EL (cell line): ENCODE data around the gene ILK.

Experiments
- DNase-seq: peaks from one replicate; pipeline ENCODE4 v3.0.0-alpha.2; 2016

ILK gene

DNA sequence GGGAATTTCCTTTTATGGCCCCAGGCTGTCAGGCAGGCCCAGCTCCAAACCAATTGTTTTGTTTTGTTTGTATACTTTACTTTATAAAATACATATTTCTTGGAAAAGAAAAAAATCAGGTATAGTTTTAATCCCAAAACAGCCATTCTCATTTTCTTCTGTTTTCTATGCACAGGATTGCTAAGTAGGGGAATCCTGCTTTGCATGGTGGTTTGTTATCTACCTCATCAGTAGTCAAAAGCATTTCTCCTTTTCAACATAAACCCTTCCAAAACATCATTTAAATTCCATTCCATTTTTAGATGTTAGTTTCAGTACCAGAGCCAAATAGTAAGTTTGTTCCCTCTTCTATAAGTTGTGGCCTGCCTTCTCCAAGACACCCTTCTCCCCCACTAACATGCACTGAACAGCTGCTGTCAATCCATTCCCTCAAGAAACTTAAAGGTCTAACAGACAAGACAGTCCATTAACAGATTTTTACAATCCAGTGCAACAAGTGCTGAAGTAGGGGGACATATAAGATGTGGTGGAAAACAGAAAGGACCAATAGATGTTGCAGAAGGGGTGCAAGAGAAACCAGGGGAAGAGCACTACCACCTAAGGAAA, 3.7 kb downstream of the ILK start:
- no peak for DNase-seq

- no peak for DNase-seq
These were observed 4.4 kb downstream of the ILK start for GRCh38 chr11:6608011-6608410.

GRCh38 chr11:6608726-6609501, 5.3 kb downstream of the ILK start:
- no peak for DNase-seq

DNA sequence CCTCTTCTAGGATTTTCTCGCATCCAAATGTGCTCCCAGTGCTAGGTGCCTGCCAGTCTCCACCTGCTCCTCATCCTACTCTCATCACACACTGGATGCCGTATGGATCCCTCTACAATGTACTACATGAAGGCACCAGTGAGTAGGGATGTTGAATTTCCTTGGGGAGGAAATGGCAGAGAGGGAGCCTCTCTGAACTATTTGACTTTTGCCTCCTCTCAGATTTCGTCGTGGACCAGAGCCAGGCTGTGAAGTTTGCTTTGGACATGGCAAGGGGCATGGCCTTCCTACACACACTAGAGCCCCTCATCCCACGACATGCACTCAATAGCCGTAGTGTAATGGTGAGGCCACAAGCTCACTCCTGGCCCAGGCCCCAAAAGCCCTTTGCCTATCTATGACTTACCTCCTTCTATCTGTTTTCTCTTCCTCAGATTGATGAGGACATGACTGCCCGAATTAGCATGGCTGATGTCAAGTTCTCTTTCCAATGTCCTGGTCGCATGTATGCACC, 6.0 kb downstream of the ILK start:
- DNase-seq, result no peak

GRCh38 chr11:6610591-6610990, 7.0 kb downstream of the ILK start:
- no peak for DNase-seq

- peak; percentile 34 for DNase-seq
These were observed 7.8 kb downstream of the ILK start for GRCh38 chr11:6611092-6611962.

GRCh38 chr11:6611963-6612212, 8.3 kb downstream of the ILK start:
- DNase-seq, result no peak

- peak; percentile 97 for DNase-seq
These were observed 8.9 kb downstream of the ILK start, which contains the start of gene TAF10 for GRCh38 chr11:6612213-6613041. Gene TAF10, minus strand, starts transcription at chr11:6612216. Its CDS starts 27 bp downstream, at chr11:6612189.

DNA sequence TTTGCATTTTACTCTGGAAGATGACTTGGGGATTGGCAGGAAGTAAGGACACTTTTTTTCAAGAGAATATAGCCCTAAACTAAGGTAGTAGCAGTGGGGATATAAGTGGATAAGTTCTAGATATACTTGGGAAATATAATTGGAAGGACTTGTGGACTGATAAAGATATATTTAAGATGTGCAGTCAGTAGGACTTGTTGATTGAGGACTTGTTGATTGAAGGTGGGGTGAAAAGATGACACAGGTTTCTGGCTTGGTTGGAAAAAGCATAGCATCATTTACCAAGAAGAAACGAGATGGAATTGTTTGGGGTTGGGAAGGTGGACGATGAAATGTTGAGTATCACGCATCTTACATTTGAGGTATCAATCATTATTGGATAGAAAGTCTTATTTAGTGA, 9.9 kb downstream of the ILK start:
- DNase-seq, result no peak

- DNase-seq, result no peak
These were observed 10.9 kb downstream of the ILK start for GRCh38 chr11:6614446-6614845.

DNA sequence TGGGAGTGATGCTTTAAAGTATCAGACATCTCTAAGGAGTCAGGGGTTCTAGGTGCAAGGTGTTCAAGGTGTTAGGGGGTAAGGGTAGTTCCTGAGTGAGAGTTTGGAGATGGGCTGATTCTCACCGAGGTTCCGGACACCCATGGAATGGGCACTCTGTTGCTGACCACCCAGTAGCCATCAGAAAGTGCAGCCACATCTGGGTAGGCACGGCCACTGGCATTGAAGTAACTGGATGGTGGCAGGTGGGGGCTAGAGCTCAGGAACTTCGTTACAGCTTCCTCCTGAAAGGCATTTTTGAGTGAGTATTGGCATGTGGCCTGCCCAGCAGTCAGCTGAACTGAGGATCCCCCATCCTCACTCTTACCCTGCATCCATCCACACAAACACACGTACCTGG, 11.5 kb downstream of the ILK start:
- DNase-seq, result no peak

GRCh38 chr11:6615882-6616585, 12.5 kb downstream of the ILK start:
- DNase-seq, result peak; percentile 66

DNA sequence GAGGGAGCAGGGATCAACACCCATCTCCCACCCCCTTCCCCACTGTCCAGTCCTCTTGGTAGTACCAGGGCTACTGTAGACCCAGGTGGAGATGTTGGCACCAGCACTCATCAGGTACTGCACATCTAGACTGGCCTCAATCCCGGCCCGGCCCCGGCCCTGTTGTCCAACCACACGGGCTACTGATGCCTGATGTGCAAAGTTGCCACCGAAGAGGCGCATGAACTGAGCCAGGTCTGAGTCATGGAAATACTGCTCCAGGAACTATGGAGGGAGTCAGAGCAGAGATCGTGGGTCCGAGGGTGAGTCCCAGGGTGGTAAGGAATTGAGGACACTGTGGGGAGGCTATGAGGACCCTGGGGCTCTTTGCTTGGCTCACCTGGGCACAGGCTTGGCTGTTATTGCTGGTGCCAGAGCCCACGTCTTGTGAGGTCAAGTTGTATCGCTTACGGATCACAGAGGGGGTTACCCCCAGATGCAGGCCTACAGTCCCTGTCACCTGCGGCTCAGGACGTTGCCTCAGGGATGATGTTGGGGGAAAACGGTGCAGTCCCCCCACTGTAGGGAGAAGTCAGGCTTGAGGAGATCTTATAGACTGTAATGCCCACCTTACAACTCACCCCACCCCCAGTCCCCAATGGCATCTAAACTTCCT, 13.1 kb downstream of the ILK start:
- DNase-seq, result no peak

- DNase-seq, result peak; percentile 40
These were observed 13.8 kb downstream of the ILK start for GRCh38 chr11:6617315-6617781.

DNA sequence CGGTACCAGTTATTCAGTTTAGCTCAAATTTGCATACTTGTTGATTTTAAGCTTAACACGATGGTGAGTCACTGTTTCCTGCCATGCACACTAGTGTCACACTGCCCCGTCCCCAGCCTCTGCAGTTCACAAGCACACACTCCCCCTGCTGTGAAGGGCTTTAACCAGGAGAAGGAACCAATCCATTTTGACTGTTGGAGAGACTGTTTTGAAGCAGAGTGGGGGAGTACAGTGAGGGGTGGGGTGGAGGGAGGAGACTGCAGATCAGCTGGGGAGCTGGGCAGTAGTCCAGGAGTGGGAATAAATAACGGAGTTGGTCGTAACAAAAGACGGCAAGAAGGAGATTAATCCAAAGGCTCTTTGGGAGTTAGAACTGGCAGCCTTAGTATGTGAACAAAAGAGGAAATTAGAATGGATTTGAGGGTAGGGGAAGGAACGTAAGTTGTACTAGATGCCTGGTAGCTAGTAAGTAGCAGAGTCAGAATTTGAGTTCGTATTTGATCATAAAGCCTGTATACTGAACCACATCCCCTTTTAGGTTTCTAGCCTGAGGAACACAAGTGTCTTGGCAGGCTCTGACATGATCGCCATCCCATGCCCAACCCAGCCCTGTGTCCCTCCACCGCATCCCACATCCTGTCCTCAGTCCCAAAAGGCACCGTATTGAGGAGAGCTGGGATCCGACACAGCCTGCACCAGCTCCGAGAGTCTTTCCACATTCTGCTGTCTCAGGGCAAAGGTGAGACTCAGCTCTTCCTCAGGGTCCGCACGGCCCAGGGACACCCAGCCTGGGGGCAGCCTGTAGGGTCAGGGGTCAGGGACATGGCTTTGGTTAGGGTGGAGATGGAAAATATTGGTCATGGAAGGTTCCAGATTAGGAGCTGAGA, 14.8 kb downstream of the ILK start:
- DNase-seq, result peak; percentile 72

DNA sequence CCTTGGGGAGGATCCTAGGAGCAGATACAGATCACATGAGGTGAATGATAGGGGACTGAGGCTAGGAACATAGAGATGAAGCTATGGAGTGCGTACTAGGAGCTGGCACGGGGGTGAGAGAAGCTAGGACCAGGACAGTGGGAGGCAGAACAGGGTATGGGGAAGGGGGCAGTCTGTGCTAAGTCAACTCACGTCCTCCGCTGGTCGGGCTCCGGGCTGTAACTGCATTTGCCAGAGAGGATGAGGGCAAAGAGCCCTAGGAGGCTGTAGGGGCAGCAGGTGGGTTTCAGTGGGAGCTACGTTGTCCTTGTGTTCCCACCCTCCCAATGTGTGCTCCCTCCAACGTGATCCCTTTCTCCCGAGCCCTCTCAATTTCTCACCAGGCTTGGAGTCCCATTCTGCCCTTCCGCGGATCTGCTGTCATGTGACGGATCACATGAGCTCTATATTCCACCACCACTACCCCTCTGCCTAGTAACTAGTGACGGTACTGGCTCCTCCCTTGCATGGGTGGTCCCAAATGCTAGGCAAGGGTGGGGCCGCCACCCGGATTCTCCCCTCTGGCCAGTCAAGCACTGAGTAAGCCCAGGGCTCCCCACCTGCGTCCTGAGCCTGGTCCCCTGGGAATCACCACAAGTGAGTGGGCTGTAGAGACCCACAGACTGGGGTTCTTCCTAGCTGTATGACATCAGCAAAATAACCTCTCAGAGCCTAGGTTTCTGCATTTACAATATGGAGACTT, 15.6 kb downstream of the ILK start, which contains the start of gene TPP1:
Gene TPP1 (minus strand): TSS at position 419 of the 742 bp plus-strand sequence. CDS start 22 bp downstream, at position 397.
- DNase-seq, result peak; percentile 95

DNA sequence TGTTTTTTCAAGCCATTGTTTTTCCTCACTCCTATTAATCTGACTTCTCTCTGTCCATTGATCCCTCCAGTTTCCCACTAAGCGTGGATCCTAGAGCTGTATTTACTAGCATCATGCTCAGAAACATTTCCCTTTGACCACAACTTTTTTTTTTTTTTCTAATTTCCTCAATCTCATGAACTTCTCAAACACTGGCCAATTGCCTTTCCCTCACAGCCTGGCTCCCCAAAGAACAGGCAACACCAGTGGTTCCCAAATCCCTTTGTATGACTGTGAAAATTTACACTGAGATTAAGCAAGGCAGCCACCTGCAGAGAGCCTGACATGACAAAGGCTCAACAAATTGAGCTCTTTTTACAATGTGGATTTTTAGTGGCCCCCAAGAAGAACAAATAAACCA, 17.1 kb downstream of the ILK start:
- DNase-seq, result no peak

DNA sequence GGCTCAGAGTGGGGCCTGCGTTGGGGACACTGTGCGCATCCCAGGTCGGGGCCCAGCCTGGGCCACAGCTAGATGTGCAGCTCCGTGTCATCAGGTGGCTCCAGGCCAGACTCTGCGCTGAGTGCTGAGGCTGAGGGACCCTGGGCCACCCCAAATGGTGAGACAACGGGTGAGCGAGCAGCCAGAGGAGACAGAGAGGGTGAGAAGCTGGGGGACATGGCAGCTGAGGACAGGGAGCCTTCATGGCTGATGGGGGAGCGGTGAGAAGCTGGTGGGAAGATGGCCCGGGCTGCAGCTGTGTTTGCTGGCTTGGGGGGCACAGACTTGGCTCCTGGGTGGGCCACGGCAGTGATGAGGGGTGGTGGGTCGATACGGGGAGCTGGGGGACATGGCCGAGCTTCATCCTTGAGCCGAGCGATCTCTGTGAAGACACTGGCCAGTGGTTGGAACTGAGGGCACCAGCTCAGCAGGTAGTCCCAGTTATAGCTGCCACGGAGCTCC, 18.2 kb downstream of the ILK start:
- no peak for DNase-seq
